HCT116 (cell line): ENCODE measurements around the gene KLHL18. TPM values are rescaled to one million over a fixed set of nuclear protein-coding genes. Genes with fewer than 3 reads are reported as not detected.

Source experiments
- ATAC-seq: fragments of 200-7000 bp; cut with Tn5 transposase; 2 replicates; pipeline ENCODE4 v1.9.1; 2020; ENCODE audit warnings: mild to moderate bottlenecking, moderate library complexity
- BruUV-seq: library from RNA; stranded (reverse); fragments of 400-500 nt; replicated peaks from 2 replicates; lab custom pipeline; 2021; lab: Mats Ljungman, UMichigan
- CTCF ChIA-PET: fragments of 300-600 bp; sonication (Branson Sonifier 250); formaldehyde crosslinking; loops from one replicate; lab custom pipeline; 2021; ENCODE audit warnings: antibody characterized with exemption; lab: Charles Lee
- POLR2A ChIA-PET: fragments of 300-600, 350-600 bp; sonication (Branson Sonifier 250); formaldehyde crosslinking; loops from one replicate; lab custom pipeline; 2021; ENCODE audit warnings: antibody characterized with exemption; lab: Charles Lee
- RAD21 ChIA-PET, 2 experiments: fragments of 300-600 bp; sonication (Branson Sonifier 250); formaldehyde crosslinking; loops; one replicate each; lab custom pipeline; 2023; ENCODE audit warnings: low total read pairs in 2 of 2; ENCODE audit not compliant: uncharacterized antibody in 2 of 2, unreplicated experiment in 2 of 2, low non-redundant PET in 1 of 2; lab: Charles Lee
- DNase-seq: peaks from one replicate; pipeline ENCODE4 v3.0.0-alpha.2; 2010; ENCODE audit warnings: low read depth, low spot score
- H2AFZ ChIP-seq: fragments of 200-600 bp; shearing (Covaris generic), sonication (generic); 2 replicates; pipeline ENCODE4 v1.6.1; 2017; ENCODE audit warnings: low read depth, mixed run types, mixed read lengths, antibody characterized with exemption, low read length; ENCODE audit not compliant: poor library complexity, severe bottlenecking
- H3K27ac ChIP-seq: 2 replicates; pipeline ENCODE4 v1.5.1; 2012; ENCODE audit warnings: low read depth, low read length
- H3K27me3 ChIP-seq: fragments of 200-600 bp; sonication (generic); 2 replicates; pipeline ENCODE4 v1.6.1; 2016; ENCODE audit warnings: mixed run types, low read length, mixed read lengths; ENCODE audit not compliant: insufficient read depth
- H3K36me3 ChIP-seq, 2 experiments: fragments of 200-500 bp in 1 of 2; fragments of 200-600 bp in 1 of 2; sonication (Bioruptor generic) in 1 of 2; sonication (generic) in 1 of 2; 2 replicates each; pipeline versions ENCODE4 v1.5.1 to v1.6.1; 2014 to 2016; ENCODE audit warnings: low read length in 2 of 2, inconsistent platforms in 1 of 2, mixed read lengths in 1 of 2, mixed run types in 1 of 2; ENCODE audit not compliant: insufficient read depth in 2 of 2, control insufficient read depth in 1 of 2
- H3K4me1 ChIP-seq, 2 experiments: fragments of 200-600 bp in 1 of 2; sonication (generic) in 1 of 2; 2 replicates each; pipeline versions ENCODE4 v1.5.1 to v1.6.1; 2012 to 2017; ENCODE audit warnings: low read length in 2 of 2, inconsistent platforms in 1 of 2, mild to moderate bottlenecking in 1 of 2, mixed read lengths in 1 of 2, mixed run types in 1 of 2, moderate library complexity in 1 of 2; ENCODE audit not compliant: insufficient read depth in 2 of 2, control insufficient read depth in 1 of 2
- H3K4me2 ChIP-seq: fragments of 200-600 bp; sonication (generic); 2 replicates; pipeline ENCODE4 v1.6.1; 2017; ENCODE audit warnings: mixed run types, low read length, mixed read lengths
- H3K4me3 ChIP-seq, 2 experiments: fragments of 200-600 bp in 1 of 2; sonication (generic) in 1 of 2; replicated peaks in 1 of 2; 2 replicates each; pipeline ENCODE4 v1.5.1; 2011 to 2016; ENCODE audit warnings: low read length in 2 of 2, control low read depth in 1 of 2, low read depth in 1 of 2, mild to moderate bottlenecking in 1 of 2, mixed read lengths in 1 of 2, mixed run types in 1 of 2
- H3K79me2 ChIP-seq: fragments of 200-600 bp; sonication (generic); 2 replicates; pipeline ENCODE4 v1.6.1; 2017; ENCODE audit warnings: mild to moderate bottlenecking, mixed run types, low read length, moderate library complexity, mixed read lengths; ENCODE audit not compliant: insufficient read depth
- H3K9ac ChIP-seq: fragments of 200-600 bp; sonication (generic); 2 replicates; pipeline ENCODE4 v1.6.1; 2016; ENCODE audit warnings: low read length, mixed read lengths
- H3K9me2 ChIP-seq: fragments of 200-600 bp; sonication (generic), shearing (Covaris generic); 2 replicates; pipeline ENCODE4 v1.6.1; 2017; ENCODE audit warnings: mixed run types, mild to moderate bottlenecking, moderate library complexity; ENCODE audit not compliant: insufficient read depth
- H3K9me3 ChIP-seq, 2 experiments: fragments of 200-500 bp in 1 of 2; fragments of 200-600 bp in 1 of 2; sonication (Bioruptor generic) in 1 of 2; sonication (generic) in 1 of 2; 2 replicates each; pipeline ENCODE4 v1.6.1; 2014 to 2017; ENCODE audit warnings: low read length in 2 of 2, mixed read lengths in 2 of 2, inconsistent platforms in 1 of 2, low read depth in 1 of 2, mild to moderate bottlenecking in 1 of 2, mixed run types in 1 of 2, moderate library complexity in 1 of 2; ENCODE audit not compliant: control insufficient read depth in 1 of 2, insufficient read depth in 1 of 2
- H4K20me1 ChIP-seq: fragments of 200-600 bp; sonication (generic), shearing (Covaris generic); 2 replicates; pipeline ENCODE4 v1.6.1; 2017; ENCODE audit warnings: mixed run types, mild to moderate bottlenecking, moderate library complexity; ENCODE audit not compliant: insufficient read depth
- CEBPB ChIP-seq: IDR thresholded peaks from 2 replicates; pipeline ENCODE4 v1.6.1; 2012; ENCODE audit warnings: low read depth
- CTCF ChIP-seq, 3 experiments: fragments of 200-600 bp in 1 of 3; sonication (generic) in 1 of 3; IDR thresholded peaks in 2 of 3; conservative IDR thresholded peaks in 1 of 3; 2 replicates each; pipeline ENCODE4 v1.5.1; 2012 to 2017; ENCODE audit warnings: low read depth in 2 of 3, low read length in 2 of 3, antibody characterized with exemption in 1 of 3, borderline replicate concordance in 1 of 3, control low read depth in 1 of 3, mild to moderate bottlenecking in 1 of 3, mixed read lengths in 1 of 3, mixed run types in 1 of 3, moderate library complexity in 1 of 3; ENCODE audit not compliant: insufficient read depth in 1 of 3
- ELF1 ChIP-seq: IDR thresholded peaks from 2 replicates; pipeline ENCODE4 v1.6.1; 2012; ENCODE audit warnings: low read depth, borderline replicate concordance
- EZH2 ChIP-seq: fragments of 200-600 bp; sonication (generic); IDR thresholded peaks from 2 replicates; pipeline ENCODE4 v1.6.1; 2017; ENCODE audit warnings: antibody characterized with exemption, mixed run types
- FOSL1 ChIP-seq: IDR thresholded peaks from 2 replicates; pipeline ENCODE4 v1.6.1; 2012; ENCODE audit warnings: low read depth
- MAX ChIP-seq: IDR thresholded peaks from 2 replicates; pipeline ENCODE4 v1.6.1; 2012
- POLR2A ChIP-seq: IDR thresholded peaks from 2 replicates; pipeline ENCODE4 v1.7.0; 2011; ENCODE audit warnings: borderline replicate concordance; ENCODE audit not compliant: insufficient read depth, insufficient read length; ENCODE audit errors: extremely low read depth
- SP1 ChIP-seq: IDR thresholded peaks from 2 replicates; pipeline ENCODE4 v1.6.1; 2012; ENCODE audit warnings: low read depth
- TCF7L2 ChIP-seq: IDR thresholded peaks from 2 replicates; pipeline ENCODE4 v1.7.0; 2011; ENCODE audit warnings: borderline replicate concordance, inconsistent platforms; ENCODE audit not compliant: insufficient read depth, insufficient read length; ENCODE audit errors: extremely low read depth
- ZFX ChIP-seq: fragments of 450-650 bp; IDR thresholded peaks from 2 replicates; pipeline ENCODE4 v1.6.1; 2017
- intact Hi-C: fragments of 100-400 bp; cut with micrococcal nuclease; formaldehyde crosslinking; loops from 2 replicates; pipeline ENCODE4 v1.10.0; 2022
- total RNA-seq: library from RNA; stranded (reverse); gene quantifications from one replicate; pipeline ENCODE4 v1.2.1, GENCODE V29; 2021; ENCODE audit not compliant: unreplicated experiment

KLHL18 gene
- total RNA-seq, 1 experiment from 2014 or later, result 32.3 TPM

GRCh38 chr3:47337656-47338055 is 54.9 kb downstream of the KLHL18 start:
- Histone ChIP-seq H3K9ac (no peak overlapping the region), H4K20me1 (no peaks in the 10 kb centered on the region), H3K36me3 (peaks cover 21 to 26% of the 10 kb centered on the region in 2 experiments; a peak in 3 of 4 replicates), H3K4me2 (no peak overlapping the region), H2AFZ (no peak overlapping the region), H3K27me3 (no peaks in the 10 kb centered on the region), H3K27ac (no peak overlapping the region), H3K79me2 (no peaks in the 10 kb centered on the region), H3K9me2 (no peaks in the 10 kb centered on the region), H3K9me3 (no peaks in the 10 kb centered on the region), H3K4me1 (no peaks in the 10 kb centered on the region), H3K4me3 (no peak overlapping the region)
- ChIA-PET RAD21 (interaction anchor here in 1 of 2 experiments (0.6 kb wide), 1 partner anchor 14 kb away, joined by 7 read pairs; no protein-coding TSS in a partner anchor), CTCF (no interaction called here), POLR2A (no interaction called here)
- DNase-seq, result no peak
- intact Hi-C loops, result no loop called here
- no peak for ATAC-seq
- no TSS peak for BruUV-seq
- TF ChIP-seq TCF7L2, result no peak
- no peak for TF ChIP-seq EZH2
- TF ChIP-seq FOSL1, result no peak
- no peak for TF ChIP-seq ZFX
- TF ChIP-seq, all 23 proteins: peak for 0

GRCh38 chr3:47339951-47340350 is 57.2 kb downstream of the KLHL18 start:
- intact Hi-C loops, result no loop called here
- ATAC-seq, result no peak

More at GRCh38 chr3:47339951-47340350, 57.2 kb downstream of the KLHL18 start:
- TF ChIP-seq CEBPB (no peak), SP1 (no peak), CTCF (IDR thresholded peaks at IDR 0.05 in 2 of 3, conservative IDR thresholded peaks at IDR 0.05 in 1 of 3; ENCODE audit: borderline replicate concordance in 1 of 3, insufficient read depth in 1 of 3, low read depth in 2 of 3, low read length in 2 of 3) (no peak), EZH2 (no peak), MAX (no peak), ELF1 (no peak), POLR2A (no peak), ZFX (no peak)
- Histone ChIP-seq H3K9me2 (no peaks in the 10 kb centered on the region), H3K4me2 (no peak overlapping the region), H3K9ac (no peak overlapping the region), H2AFZ (no peak overlapping the region), H3K9me3 (no peaks in the 10 kb centered on the region), H3K27ac (no peak overlapping the region), H3K4me3 (no peak overlapping the region), H4K20me1 (no peaks in the 10 kb centered on the region), H3K27me3 (no peaks in the 10 kb centered on the region), H3K79me2 (no peaks in the 10 kb centered on the region), H3K36me3 (peaks cover 12 to 25% of the 10 kb centered on the region in 2 experiments; a peak in 3 of 4 replicates), H3K4me1 (no peaks in the 10 kb centered on the region)
- ChIA-PET RAD21 (no interaction called here), CTCF (interaction anchor here (0.8 kb wide), 1 partner anchor 16 kb away, joined by 3 read pairs; no protein-coding TSS in a partner anchor), POLR2A (no interaction called here)
- no TSS peak for BruUV-seq
- no peak for DNase-seq
